Body of pancreas (tissue), 4 donors: ENCODE measurements around the gene TAC4. TPM values are rescaled to one million over a fixed set of nuclear protein-coding genes. Genes with fewer than 3 reads are reported as not detected.

Experiments
- ATAC-seq: fragments of 150-250 bp; one replicate; pipeline ENCODE4 v1.9.1; 2016
- DNase-seq, 4 donors: peaks; one replicate each; pipeline ENCODE4 v3.0.0-alpha.2; 2019
- H3K27ac ChIP-seq, 4 donors: fragments of 200-600 bp; sonication (generic); 1 replicate in 3 of 4; 2 replicates in 1 of 4; pipeline versions ENCODE4 v1.5.1 to v1.6.1; 2016 to 2019; ENCODE audit warnings: mild to moderate bottlenecking in 1 of 4, mixed read lengths in 1 of 4, moderate library complexity in 1 of 4
- H3K27me3 ChIP-seq, 2 donors: fragments of 200-600 bp; sonication (generic); one replicate each; pipeline ENCODE4 v1.6.0; 2016; ENCODE audit warnings: mild to moderate bottlenecking in 1 of 2
- H3K36me3 ChIP-seq, 2 donors: fragments of 200-600 bp; sonication (generic); replicated peaks in 1 of 2; 2 replicates each; pipeline ENCODE4 v1.5.1; 2016; ENCODE audit warnings: low read depth in 2 of 2; ENCODE audit not compliant: insufficient read depth in 1 of 2
- H3K4me1 ChIP-seq: fragments of 200-600 bp; sonication (generic); one replicate; pipeline ENCODE4 v1.6.0; 2016
- H3K4me3 ChIP-seq, 2 donors: fragments of 200-600 bp; sonication (generic); 1 replicate in 1 of 2; 2 replicates in 1 of 2; pipeline ENCODE4 v1.5.1; 2016 to 2019
- H3K9me3 ChIP-seq, 3 donors: fragments of 200-600 bp; sonication (generic); 1 replicate in 2 of 3; 2 replicates in 1 of 3; pipeline ENCODE4 v1.5.1; 2016
- POLR2A ChIP-seq, 3 donors: fragments of 450-650 bp; IDR thresholded peaks; one replicate each; pipeline ENCODE4 v1.6.1; 2016; ENCODE audit warnings: antibody characterized with exemption in 3 of 3, mild to moderate bottlenecking in 2 of 3
- WGBS, 2 donors: methylation state at CpG; one replicate each; pipeline ENCODE4 v1.1.5; 2017; 5-methylcytosine and 5-hydroxymethylcytosine counted together
- intact Hi-C: fragments of 100-400 bp; cut with DNase I; formaldehyde crosslinking; loops from one replicate; pipeline ENCODE4 v1.15.1; 2023
- total RNA-seq, 2 donors: library from RNA; depleted of rRNA; stranded (reverse); fragments of >200 nt; gene quantifications; one replicate each; pipeline ENCODE4 v1.1.0, GENCODE V29; 2016
- TF ChIP-seq, protein P1 (sequence below), 7 experiments: fragments of 450-650 bp in 4 of 7; fragments of 200-600 bp in 3 of 7; sonication (generic) in 3 of 7; IDR thresholded peaks; one replicate each; pipeline ENCODE4 v1.5.1; 2016 to 2019; ENCODE audit warnings: antibody characterized with exemption in 7 of 7

TAC4 gene
- total RNA-seq, 2 donors from 2014 or later: not detected

DNA sequence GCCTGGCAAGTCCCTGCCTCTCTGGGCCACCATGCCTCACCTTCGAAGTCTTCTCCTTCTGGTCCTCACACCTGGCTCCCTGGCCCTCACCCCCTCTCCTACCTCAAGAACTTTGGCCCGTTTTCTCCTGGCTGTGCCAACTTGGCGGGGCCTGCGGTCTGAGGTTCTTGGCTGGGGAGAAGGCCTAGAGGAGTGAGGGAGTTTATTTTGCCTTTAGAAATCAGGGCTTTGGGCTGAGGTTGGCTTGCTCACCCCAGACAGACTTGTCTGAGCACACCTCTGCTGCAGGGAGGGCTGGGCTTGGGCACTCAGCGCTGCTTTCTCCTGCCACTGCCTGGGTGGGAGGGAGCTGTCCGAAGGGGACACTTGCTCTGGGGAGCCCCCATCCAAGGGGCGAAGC lies 23.3 kb upstream of the TAC4 start:
- DNase-seq (no peak), ATAC-seq (no peak)
- Histone ChIP-seq H3K4me3 (no peak overlapping the region), H3K27me3 (no peaks in the 10 kb centered on the region), H3K36me3 (no peaks in the 10 kb centered on the region), H3K27ac (no peak overlapping the region), H3K9me3 (no peaks in the 10 kb centered on the region), H3K4me1 (no peaks in the 10 kb centered on the region)
- WGBS, 2 donors: 36 to 66% methylated on average over 4 to 7 of the region's 7 CpGs
- intact Hi-C loops: no loop called here
- TF ChIP-seq POLR2A (IDR thresholded peaks at IDR 0.05): no peak
- TF ChIP-seq, protein P1, sequence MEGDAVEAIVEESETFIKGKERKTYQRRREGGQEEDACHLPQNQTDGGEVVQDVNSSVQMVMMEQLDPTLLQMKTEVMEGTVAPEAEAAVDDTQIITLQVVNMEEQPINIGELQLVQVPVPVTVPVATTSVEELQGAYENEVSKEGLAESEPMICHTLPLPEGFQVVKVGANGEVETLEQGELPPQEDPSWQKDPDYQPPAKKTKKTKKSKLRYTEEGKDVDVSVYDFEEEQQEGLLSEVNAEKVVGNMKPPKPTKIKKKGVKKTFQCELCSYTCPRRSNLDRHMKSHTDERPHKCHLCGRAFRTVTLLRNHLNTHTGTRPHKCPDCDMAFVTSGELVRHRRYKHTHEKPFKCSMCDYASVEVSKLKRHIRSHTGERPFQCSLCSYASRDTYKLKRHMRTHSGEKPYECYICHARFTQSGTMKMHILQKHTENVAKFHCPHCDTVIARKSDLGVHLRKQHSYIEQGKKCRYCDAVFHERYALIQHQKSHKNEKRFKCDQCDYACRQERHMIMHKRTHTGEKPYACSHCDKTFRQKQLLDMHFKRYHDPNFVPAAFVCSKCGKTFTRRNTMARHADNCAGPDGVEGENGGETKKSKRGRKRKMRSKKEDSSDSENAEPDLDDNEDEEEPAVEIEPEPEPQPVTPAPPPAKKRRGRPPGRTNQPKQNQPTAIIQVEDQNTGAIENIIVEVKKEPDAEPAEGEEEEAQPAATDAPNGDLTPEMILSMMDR (IDR thresholded peaks at IDR 0.05): no peak

- Histone ChIP-seq H3K9me3 (no peaks in the 10 kb centered on the region), H3K27ac (no peak overlapping the region), H3K27me3 (no peaks in the 10 kb centered on the region), H3K4me1 (no peaks in the 10 kb centered on the region), H3K4me3 (no peak overlapping the region), H3K36me3 (no peaks in the 10 kb centered on the region)
- DNase-seq: no peak
- ATAC-seq: no peak
- no peak for TF ChIP-seq POLR2A (IDR thresholded peaks at IDR 0.05)
- TF ChIP-seq, protein P1 (IDR thresholded peaks at IDR 0.05): no peak
- intact Hi-C loops: no loop called here
- WGBS, 2 donors: 71 to 78% methylated on average over 11 of the region's 11 CpGs
Observed at GRCh38 chr17:49870298-49870697, 22.4 kb upstream of the TAC4 start.

GRCh38 chr17:49869038-49869374 lies 21.1 kb upstream of the TAC4 start:
- Histone ChIP-seq H3K9me3 (no peaks in the 10 kb centered on the region), H3K27ac (no peak overlapping the region), H3K27me3 (no peaks in the 10 kb centered on the region), H3K4me3 (no peak overlapping the region), H3K36me3 (no peaks in the 10 kb centered on the region), H3K4me1 (no peaks in the 10 kb centered on the region)
- TF ChIP-seq, protein P1 (IDR thresholded peaks at IDR 0.05): no peak
- no peak for TF ChIP-seq POLR2A (IDR thresholded peaks at IDR 0.05)
- intact Hi-C loops: no loop called here
- ATAC-seq (no peak), DNase-seq (no peak)
- WGBS, 2 donors: 28 to 30% methylated on average over 1 of the region's 1 CpG

- ATAC-seq (no peak), DNase-seq (no peak)
- 76 to 78% methylated on average over 3 of the region's 3 CpGs for WGBS, 2 donors
- no peaks in the 10 kb centered on the region for H3K36me3 ChIP-seq
- H3K4me3 ChIP-seq: no peak overlapping the region
- no peak overlapping the region for H3K27ac ChIP-seq
- TF ChIP-seq, protein P1 (IDR thresholded peaks at IDR 0.05): no peak
- no peak for TF ChIP-seq POLR2A (IDR thresholded peaks at IDR 0.05)
- no peaks in the 10 kb centered on the region for H3K27me3 ChIP-seq
- H3K9me3 ChIP-seq: no peaks in the 10 kb centered on the region
- H3K4me1 ChIP-seq: no peaks in the 10 kb centered on the region
- intact Hi-C loops: no loop called here
Observed at GRCh38 chr17:49866882-49867413, 19.1 kb upstream of the TAC4 start.

DNA sequence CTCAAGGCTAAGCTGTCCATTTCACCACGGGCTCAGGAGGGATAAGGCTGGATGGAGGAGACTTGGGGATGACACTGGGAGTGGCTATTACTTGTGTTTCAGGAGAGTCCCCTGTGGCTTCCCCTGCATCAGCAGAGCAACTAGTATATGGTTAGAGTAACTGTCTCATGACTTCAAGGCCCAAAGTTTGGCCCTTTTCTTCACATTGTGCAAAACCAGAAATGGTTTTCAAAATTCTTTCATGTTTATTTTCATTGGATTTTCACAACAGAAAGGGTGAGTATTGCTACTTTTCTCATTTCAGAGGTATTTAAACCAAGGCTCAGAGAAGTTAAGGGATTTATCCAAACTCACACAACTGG lies 18.1 kb upstream of the TAC4 start:
- no peaks in the 10 kb centered on the region for H3K36me3 ChIP-seq
- intact Hi-C loops: no loop called here
- DNase-seq (no peak), ATAC-seq (no peak)
- no peaks in the 10 kb centered on the region for H3K27me3 ChIP-seq
- no peaks in the 10 kb centered on the region for H3K4me1 ChIP-seq
- TF ChIP-seq, protein P1 (IDR thresholded peaks at IDR 0.05): no peak
- no peak for TF ChIP-seq POLR2A (IDR thresholded peaks at IDR 0.05)
- no peaks in the 10 kb centered on the region for H3K9me3 ChIP-seq
- WGBS, 2 donors: 55 to 65% methylated on average over 1 of the region's 1 CpG
- no peak overlapping the region for H3K4me3 ChIP-seq
- H3K27ac ChIP-seq: no peak overlapping the region
